Measurements from ENCODE around the gene RAB11FIP2.

Gene RAB11FIP2

GRCh38 chr10:118033905-118034304, 12.8 kb downstream of the RAB11FIP2 start:
- DNase-seq (ENCODE audit: low read depth), result no peak

- DNase-seq (ENCODE audit: low read depth), result no peak
Measured at GRCh38 chr10:118032564-118032963, 14.2 kb downstream of the RAB11FIP2 start.

GRCh38 chr10:118031351-118032075, 15.2 kb downstream of the RAB11FIP2 start:
- no peak for DNase-seq (ENCODE audit: low read depth)

- DNase-seq (ENCODE audit: low read depth), result no peak
Measured at GRCh38 chr10:118028619-118029018, 18.1 kb downstream of the RAB11FIP2 start.

- DNase-seq (ENCODE audit: low read depth), result no peak
Measured at GRCh38 chr10:118027397-118027796, 19.3 kb downstream of the RAB11FIP2 start.

GRCh38 chr10:118026936-118027335, 19.8 kb downstream of the RAB11FIP2 start:
- DNase-seq (ENCODE audit: low read depth), result no peak

GRCh38 chr10:118020365-118020764, 26.4 kb downstream of the RAB11FIP2 start:
- no peak for DNase-seq (ENCODE audit: low read depth)

- no peak for DNase-seq (ENCODE audit: low read depth)
Measured at GRCh38 chr10:118017850-118018249, 28.9 kb downstream of the RAB11FIP2 start.

GRCh38 chr10:118017071-118017740, 29.5 kb downstream of the RAB11FIP2 start:
- no peak for DNase-seq (ENCODE audit: low read depth)

GRCh38 chr10:118012952-118013525, 33.7 kb downstream of the RAB11FIP2 start:
- no peak for DNase-seq (ENCODE audit: low read depth)

- DNase-seq (ENCODE audit: low read depth), result no peak
Measured at GRCh38 chr10:118007773-118008172, 39.0 kb downstream of the RAB11FIP2 start.

GRCh38 chr10:118003126-118003525, 43.6 kb downstream of the RAB11FIP2 start:
- no peak for DNase-seq (ENCODE audit: low read depth)

GRCh38 chr10:118002581-118002980, 44.2 kb downstream of the RAB11FIP2 start:
- no peak for DNase-seq (ENCODE audit: low read depth)

- DNase-seq (ENCODE audit: low read depth), result no peak
Measured at GRCh38 chr10:117997673-117998072, 49.1 kb downstream of the RAB11FIP2 start.

GRCh38 chr10:117996709-117997108, 50.0 kb downstream of the RAB11FIP2 start:
- no peak for DNase-seq (ENCODE audit: low read depth)

- DNase-seq (ENCODE audit: low read depth), result no peak
Measured at GRCh38 chr10:117994771-117995170, 52.0 kb downstream of the RAB11FIP2 start.

- DNase-seq (ENCODE audit: low read depth), result no peak
Measured at GRCh38 chr10:117993166-117993565, 53.6 kb downstream of the RAB11FIP2 start.

- no peak for DNase-seq (ENCODE audit: low read depth)
Measured at GRCh38 chr10:117991701-117992100, 55.0 kb downstream of the RAB11FIP2 start.

GRCh38 chr10:117989962-117990361, 56.8 kb downstream of the RAB11FIP2 start:
- DNase-seq (ENCODE audit: low read depth), result no peak

GRCh38 chr10:117988814-117989213, 57.9 kb downstream of the RAB11FIP2 start:
- DNase-seq (ENCODE audit: low read depth), result no peak

- DNase-seq (ENCODE audit: low read depth), result no peak
Measured at GRCh38 chr10:117987244-117987909, 59.4 kb downstream of the RAB11FIP2 start.

GRCh38 chr10:117983961-117984360, 62.8 kb downstream of the RAB11FIP2 start:
- no peak for DNase-seq (ENCODE audit: low read depth)
